ENCODE data around the gene ELP6. TPM values are rescaled to one million over a fixed set of nuclear protein-coding genes. Genes with fewer than 3 reads are reported as not detected.

Gene ELP6
- total RNA-seq, 1 donor from 2014 or later: 60.4 TPM

- DNase-seq (ENCODE audit: low read depth, low spot score): no peak
- H3K9me3 Mint-ChIP-seq: no peaks in the 10 kb centered on the region
- H3K27me3 Mint-ChIP-seq (ENCODE audit: low read depth): no peaks in the 10 kb centered on the region
- no peak overlapping the region for H3K27ac Mint-ChIP-seq (ENCODE audit: unreplicated experiment)
- peaks cover 7% of the 10 kb centered on the region for H3K4me1 Mint-ChIP-seq
- no peaks in the 10 kb centered on the region for H3K36me3 Mint-ChIP-seq (ENCODE audit: low read depth)
- no peak overlapping the region for H3K4me3 Mint-ChIP-seq
- TF ChIP-seq, protein P1, sequence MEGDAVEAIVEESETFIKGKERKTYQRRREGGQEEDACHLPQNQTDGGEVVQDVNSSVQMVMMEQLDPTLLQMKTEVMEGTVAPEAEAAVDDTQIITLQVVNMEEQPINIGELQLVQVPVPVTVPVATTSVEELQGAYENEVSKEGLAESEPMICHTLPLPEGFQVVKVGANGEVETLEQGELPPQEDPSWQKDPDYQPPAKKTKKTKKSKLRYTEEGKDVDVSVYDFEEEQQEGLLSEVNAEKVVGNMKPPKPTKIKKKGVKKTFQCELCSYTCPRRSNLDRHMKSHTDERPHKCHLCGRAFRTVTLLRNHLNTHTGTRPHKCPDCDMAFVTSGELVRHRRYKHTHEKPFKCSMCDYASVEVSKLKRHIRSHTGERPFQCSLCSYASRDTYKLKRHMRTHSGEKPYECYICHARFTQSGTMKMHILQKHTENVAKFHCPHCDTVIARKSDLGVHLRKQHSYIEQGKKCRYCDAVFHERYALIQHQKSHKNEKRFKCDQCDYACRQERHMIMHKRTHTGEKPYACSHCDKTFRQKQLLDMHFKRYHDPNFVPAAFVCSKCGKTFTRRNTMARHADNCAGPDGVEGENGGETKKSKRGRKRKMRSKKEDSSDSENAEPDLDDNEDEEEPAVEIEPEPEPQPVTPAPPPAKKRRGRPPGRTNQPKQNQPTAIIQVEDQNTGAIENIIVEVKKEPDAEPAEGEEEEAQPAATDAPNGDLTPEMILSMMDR (conservative IDR thresholded peaks at IDR 0.05): no peak
Measured at GRCh38 chr3:47533481-47533880, 20.0 kb upstream of the ELP6 start.

GRCh38 chr3:47527952-47528725 lies 14.6 kb upstream of the ELP6 start:
- Mint-ChIP-seq H3K27me3 (ENCODE audit: low read depth) (no peaks in the 10 kb centered on the region), H3K4me3 (no peak overlapping the region), H3K4me1 (no peaks in the 10 kb centered on the region), H3K9me3 (no peaks in the 10 kb centered on the region), H3K36me3 (ENCODE audit: low read depth) (no peaks in the 10 kb centered on the region), H3K27ac (ENCODE audit: unreplicated experiment) (no peak overlapping the region)
- DNase-seq (ENCODE audit: low read depth, low spot score): no peak
- TF ChIP-seq, protein P1 (conservative IDR thresholded peaks at IDR 0.05): no peak

- TF ChIP-seq, protein P1 (conservative IDR thresholded peaks at IDR 0.05): no peak
- H3K27me3 Mint-ChIP-seq (ENCODE audit: low read depth): no peaks in the 10 kb centered on the region
- no peaks in the 10 kb centered on the region for H3K9me3 Mint-ChIP-seq
- no peak for DNase-seq (ENCODE audit: low read depth, low spot score)
- no peak overlapping the region for H3K27ac Mint-ChIP-seq (ENCODE audit: unreplicated experiment)
- no peaks in the 10 kb centered on the region for H3K36me3 Mint-ChIP-seq (ENCODE audit: low read depth)
- H3K4me3 Mint-ChIP-seq: no peak overlapping the region
- peaks cover 19% of the 10 kb centered on the region for H3K4me1 Mint-ChIP-seq
Measured at GRCh38 chr3:47525617-47526016, 12.1 kb upstream of the ELP6 start.

GRCh38 chr3:47523310-47524073 lies 10.0 kb upstream of the ELP6 start:
- TF ChIP-seq, protein P1 (conservative IDR thresholded peaks at IDR 0.05): no peak
- DNase-seq (ENCODE audit: low read depth, low spot score): no peak
- Mint-ChIP-seq H3K4me3 (no peak overlapping the region), H3K36me3 (ENCODE audit: low read depth) (no peaks in the 10 kb centered on the region), H3K4me1 (peaks cover 21% of the 10 kb centered on the region), H3K9me3 (no peaks in the 10 kb centered on the region), H3K27me3 (ENCODE audit: low read depth) (no peaks in the 10 kb centered on the region), H3K27ac (ENCODE audit: unreplicated experiment) (no peak overlapping the region)

- Mint-ChIP-seq H3K4me1 (peaks cover 21% of the 10 kb centered on the region), H3K9me3 (no peaks in the 10 kb centered on the region), H3K36me3 (ENCODE audit: low read depth) (no peaks in the 10 kb centered on the region), H3K27ac (ENCODE audit: unreplicated experiment) (peak overlapping the region; percentile 97), H3K4me3 (no peak overlapping the region), H3K27me3 (ENCODE audit: low read depth) (no peaks in the 10 kb centered on the region)
- TF ChIP-seq, protein P1 (conservative IDR thresholded peaks at IDR 0.05): peak; percentile 98
- DNase-seq (ENCODE audit: low read depth, low spot score): peak; percentile 86
Measured at GRCh38 chr3:47522082-47522987, 8.8 kb upstream of the ELP6 start.

Data from neural crest cell (in vitro differentiated cells).